Stimulated activated CD8-positive, alpha-beta memory T cell treated with anti-CD3 and anti-CD28 coated beads, Interleukin-15, amount 100 ng/mL, for 24 hours (primary cell): ENCODE measurements around the gene KLHDC10.
"Not testable (repeated sequence)": the region's sequence is repeated elsewhere in the genome, so short reads cannot be mapped to it uniquely, and the experiment has no call there.

Experiments
- DNase-seq: peaks from one replicate; pipeline ENCODE4 v3.0.0-alpha.2; 2020; ENCODE audit warnings: low read depth

Gene KLHDC10

DNA sequence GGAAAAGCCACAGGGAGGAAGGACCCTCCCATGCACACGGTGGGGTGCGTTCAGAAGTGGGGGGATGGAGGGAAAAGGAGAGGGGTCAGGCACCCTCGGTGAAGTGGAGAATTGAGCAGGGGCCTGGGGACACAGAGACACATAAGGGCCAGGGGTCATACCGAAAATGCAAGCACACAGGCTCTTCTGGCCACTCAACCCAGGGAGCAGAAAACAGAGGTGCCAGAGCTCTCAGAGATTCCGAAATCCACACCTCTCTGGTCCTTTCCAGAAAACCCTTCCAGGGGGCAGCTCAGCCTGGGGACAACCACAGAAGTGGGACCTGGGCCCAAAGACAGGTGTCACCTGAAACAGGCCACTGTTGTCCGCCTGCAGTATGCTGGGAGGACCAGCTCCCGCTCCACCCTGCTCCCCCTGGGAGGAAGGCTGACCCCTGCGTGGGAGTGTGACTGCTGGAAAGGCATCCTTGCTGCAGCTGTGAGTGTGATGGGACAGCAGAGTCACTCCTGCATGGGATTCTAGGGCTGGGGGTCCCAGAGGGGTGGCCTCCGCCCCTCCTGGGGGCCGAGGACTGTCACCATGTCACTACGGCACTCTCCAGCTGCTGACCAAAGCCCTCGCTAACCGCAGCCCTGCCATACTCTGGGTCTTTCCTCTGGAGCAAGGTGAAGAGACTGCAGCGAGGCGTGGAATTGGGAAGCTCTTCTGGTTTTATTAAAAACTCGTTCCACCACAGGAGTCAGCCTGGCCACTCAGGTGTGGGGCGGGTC, 71.7 kb downstream of the KLHDC10 start:
- DNase-seq, result no peak

DNA sequence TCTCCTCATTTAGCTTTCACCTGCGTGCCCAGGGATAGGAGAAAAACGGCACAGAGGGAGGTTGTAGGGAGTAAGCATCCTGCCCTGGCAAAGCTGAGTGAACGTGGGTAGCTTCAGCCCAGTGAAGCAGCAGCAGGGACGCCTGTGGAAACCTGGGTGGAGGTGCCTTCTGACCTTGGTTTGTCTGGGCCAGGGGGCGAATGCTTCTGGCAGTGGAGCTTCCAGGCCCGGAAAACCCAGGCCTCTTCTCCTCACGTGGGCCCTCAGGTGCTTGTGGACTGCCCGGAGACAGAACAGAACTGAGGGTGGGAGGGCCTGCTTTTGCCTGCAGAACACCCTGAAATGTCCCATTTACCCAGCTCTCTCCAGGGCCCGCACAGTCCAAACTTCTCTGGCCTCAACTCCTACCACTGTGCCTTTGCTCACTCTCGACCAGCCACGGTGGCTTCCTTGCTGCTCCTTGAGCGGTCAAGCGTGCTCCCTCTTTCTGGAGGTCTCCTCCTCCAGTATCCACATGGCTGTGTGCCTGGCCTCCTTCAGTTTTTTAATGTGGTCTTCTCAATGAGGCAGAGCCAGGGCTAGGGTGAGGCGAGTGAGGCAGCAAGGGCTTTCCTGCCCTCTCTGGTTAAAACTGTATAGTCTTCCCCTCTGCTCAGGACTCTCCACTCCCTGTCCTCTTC, 72.5 kb downstream of the KLHDC10 start:
- no peak for DNase-seq

DNA sequence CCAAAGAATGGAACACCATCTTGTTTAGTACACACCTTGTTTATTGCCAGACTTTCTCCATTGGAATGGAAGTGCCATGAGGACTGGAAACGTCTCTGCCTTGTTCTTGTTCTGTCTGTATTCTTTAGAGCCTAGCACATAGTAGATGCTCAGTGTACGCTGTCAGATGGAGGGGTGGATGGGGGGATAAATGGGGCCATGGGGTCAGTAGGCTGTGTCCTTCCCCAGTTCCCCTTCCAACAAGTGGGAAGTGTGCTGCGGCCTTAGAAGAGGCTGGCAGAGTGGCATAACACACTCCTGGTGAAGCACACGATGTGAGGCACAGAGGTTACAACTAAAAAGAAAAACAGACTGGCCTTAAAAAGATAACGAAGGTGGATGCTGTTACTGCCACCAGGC, 73.0 kb downstream of the KLHDC10 start:
- DNase-seq, result no peak

DNA sequence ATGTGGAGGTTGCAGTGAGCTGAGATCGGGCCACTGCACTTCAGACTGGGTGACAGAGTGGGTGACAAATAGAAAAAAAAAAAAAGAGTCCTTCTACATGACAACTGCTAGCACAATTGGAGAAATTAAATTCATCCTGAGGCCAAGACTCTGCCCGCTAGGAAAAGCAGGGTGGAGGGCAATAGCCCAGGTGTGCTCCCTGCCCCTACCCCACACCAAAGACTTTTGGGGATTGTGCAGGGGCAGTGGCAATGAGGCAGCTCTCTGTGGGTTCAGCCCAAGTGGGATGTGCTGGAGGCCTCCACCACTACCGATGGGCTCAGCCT, 73.6 kb downstream of the KLHDC10 start:
- no peak for DNase-seq

DNA sequence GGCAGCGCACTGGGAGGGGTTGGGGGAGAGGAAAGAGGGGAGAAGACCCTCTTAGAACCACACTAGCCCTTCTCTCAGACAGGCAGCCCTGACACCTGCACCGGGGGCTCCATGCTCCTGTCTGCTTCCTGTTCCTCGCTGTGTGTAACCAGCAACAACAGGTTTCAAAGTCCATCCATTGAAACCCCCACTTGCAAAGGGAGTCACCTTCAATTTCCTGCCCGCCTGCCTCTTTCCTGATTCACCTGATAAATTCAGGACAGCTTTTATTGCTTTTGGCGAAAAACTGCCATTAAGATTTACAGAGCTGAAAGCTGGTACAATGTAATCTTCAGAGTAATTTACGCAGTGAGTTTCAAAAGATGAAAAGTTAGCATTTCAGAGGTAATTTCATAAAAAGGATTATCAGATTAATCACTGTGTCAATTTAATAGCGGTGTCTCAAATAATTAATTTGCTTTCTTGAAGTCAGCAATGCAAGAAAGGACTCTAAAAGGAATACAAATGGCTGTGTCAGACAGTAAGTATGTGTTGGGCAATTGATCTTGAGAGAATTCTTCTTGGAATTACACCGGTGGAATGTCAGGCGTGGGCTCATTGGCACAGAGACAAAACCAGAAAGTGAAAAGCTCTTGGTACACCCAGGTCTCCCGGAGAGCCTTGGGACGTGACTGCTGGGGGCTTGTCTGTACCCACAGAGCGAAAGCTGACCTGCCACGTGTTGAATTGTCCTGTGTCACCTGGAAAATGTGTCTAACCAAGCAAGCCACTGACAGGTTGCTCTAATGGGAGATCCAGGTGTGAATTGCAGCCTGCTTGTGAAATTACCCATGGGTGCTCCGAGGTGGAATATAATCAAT, 74.2 kb downstream of the KLHDC10 start:
- DNase-seq, result no peak

DNA sequence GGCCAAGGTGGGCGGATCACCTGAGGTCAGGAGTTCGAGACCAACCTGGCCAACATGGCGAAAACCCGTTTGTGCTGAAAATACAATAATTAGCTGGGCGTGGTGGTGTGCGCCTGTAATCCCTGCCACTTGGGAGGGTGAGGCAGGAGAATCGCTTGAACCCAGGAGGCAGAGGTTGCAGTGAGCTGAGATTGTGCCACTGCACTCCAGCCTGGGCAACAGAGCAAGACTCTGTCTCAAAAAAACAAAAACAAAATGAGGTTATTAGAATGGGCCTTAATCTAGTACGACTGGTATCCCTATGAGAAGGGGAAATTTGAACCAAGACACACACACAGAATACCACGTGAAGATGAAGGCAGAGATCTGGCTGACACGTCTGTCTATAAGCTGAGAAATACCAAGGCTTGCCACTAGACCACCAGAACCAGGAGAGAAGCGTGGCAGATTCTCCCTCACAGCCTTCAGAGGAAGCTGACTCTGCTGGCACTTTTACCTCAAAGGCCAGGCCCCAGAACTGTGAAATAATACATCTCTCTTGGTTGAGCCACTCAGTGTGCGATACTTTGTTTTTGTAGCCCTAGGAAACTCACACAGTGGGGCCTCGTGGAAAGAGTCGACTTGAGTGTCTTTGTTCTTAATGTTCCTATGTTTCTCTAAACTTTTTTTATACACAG, 75.2 kb downstream of the KLHDC10 start:
- no peak for DNase-seq

DNA sequence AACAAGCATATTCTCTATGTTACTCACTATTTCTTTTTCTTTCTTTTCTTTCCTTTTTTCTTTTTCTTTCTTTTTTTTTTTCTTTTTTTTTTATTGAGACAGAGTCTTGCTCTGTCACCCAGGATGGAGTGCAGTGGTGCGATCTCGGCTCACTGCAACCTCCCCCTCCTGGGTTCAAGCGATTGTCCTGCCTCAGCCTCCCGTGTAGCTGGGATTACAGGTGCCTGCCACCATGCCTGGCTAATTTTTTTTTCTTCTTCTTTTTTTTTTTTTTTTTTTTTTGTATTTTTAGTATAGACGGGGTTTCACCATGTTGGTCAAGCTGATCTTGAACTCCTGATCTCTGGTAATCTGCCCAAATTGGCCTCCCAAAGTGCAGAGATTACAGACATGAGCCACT, 75.8 kb downstream of the KLHDC10 start:
- DNase-seq, result not testable (repeated sequence)

DNA sequence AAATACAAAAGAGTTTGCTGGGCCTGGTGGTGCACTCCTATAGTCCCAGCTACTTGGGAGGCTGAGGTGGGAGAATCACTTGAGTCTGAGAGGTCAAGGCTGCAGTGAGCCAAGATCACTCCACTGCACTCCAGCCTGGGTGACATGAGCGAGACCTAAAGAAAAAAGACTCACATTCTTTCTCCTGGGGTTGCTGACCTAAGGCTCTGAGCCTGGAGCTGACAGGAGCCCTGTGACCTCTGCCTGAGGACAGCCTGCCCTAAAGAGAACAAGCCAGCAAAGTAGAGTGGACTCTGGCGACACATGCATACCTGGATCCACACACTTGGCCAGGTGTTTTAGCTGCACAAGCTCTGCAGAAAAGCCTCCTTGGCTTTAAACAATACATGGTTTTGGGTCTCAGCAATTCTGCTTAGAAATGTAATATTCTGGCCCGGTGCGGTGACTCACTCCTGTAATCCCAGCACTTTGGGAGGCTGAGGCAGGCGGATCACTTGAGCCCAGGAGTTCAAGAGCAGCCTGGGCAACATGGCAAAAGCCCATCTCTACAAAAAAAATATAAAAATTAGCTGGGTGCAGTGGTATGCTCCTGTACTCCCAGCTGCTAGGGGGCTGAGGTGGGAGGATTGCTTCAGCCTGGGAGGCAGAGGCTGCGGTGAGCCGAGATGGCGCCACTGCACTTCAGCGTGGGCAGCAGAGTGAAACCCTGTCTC, 76.5 kb downstream of the KLHDC10 start:
- no peak for DNase-seq

DNA sequence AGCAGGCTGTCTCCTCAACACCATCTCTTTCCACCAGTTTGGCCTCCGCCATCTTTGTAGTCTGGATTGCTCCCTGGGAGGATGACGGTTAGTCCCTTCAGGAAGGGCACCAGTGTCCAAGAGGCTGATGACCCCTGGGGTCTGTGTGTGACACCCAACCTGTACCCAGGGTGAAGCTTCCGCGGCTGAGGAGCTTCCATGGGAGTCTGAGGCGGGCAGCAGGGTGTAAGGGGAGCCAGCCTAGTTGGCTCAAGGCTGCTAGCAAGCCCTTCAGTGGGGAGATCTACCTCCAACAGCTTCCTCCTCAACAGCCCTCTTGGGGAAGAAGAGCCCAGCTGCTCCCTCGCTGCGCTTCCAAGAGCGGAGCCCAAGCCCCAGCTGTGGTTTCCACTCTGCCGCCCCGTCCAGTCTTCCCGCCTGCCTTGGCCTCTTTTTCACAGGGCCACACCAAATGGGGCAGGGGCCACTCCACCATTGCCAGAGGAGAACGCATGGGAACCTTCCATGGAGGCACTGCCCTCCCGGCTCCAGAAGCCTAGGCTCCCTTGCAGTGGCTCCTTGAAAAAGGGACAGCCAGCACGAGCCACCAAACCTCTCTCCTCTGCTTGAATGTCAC, 77.5 kb downstream of the KLHDC10 start:
- no peak for DNase-seq

DNA sequence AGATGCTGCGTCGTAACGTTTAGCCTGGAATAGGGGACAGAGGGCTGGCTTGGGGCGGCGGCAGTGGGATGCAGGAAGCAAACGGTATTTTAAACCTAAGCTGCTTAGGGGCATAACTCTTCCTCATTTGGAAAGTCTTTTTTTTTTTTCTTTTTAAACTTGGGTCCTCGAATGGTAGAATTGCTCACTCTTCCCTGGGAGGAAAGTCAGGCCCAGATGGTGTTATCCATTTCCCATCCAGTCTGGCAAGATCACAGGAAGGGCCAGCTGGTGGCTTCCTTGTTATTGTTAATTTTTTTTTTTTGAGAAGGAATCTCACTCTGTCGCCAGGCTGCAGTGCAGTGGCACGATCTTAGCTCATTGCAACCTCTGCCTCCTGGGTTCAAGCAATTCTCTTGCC, 78.2 kb downstream of the KLHDC10 start:
- DNase-seq, result no peak

DNA sequence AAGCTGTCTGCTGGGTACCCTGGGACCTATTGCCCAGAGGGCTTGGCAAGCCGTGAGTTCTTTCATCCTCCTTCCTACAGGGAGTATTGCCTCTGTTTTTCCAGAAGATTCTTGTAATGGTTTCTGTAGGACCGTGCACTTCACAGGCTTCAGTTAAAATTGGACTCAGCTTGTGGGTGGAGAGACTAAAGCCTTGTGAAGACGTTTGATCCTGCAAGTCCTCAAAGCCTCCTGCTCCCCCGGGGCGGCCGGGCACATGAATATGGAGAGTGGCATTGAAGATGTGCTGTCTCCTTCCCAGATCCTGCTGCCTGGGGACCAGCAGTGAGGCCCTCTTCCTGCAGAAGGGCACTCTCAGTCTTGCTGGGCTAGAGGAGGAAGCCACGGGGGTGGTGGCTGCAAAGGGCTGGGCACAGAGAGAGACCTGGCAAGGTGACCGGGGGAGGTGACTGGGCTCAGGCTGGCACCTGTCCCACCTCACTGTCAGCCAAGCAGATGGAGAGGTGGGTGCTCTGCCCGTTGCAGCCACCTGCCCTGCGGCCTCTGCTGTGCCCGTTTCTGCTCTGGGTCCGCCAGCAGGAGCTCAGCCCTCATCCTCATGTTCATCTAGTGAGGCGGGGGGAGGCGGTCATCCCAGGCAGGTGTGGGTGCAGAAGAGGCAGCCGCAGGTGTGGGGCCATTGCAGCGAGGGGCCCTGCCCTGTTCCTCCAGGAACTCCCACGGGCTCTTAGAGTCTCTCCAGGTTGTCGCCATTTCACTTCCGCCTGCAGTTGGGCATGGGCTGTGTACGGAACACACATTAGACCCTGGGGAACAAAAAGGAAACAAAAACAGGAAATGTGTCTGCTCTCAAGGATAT, 79.2 kb downstream of the KLHDC10 start:
- no peak for DNase-seq

DNA sequence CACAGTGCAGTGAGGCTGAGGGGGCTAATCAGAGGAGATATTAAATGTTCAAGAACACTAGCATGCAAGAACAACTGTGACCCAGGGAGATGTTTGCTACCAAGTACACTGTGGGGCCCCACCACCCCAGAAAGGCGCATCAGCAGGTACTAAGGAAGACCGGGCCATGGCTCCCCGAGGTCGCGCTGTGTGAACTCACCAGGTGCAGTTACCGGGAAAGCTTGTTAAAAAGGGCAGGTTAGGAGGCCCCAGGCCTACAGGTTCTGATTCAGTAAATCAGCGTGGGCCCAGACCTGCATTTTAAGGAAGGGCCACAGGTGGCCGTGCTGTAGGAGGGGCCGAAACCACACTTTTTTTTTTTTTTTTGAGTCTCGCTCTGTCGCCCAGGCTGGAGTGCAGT, 80.3 kb downstream of the KLHDC10 start:
- DNase-seq, result no peak

DNA sequence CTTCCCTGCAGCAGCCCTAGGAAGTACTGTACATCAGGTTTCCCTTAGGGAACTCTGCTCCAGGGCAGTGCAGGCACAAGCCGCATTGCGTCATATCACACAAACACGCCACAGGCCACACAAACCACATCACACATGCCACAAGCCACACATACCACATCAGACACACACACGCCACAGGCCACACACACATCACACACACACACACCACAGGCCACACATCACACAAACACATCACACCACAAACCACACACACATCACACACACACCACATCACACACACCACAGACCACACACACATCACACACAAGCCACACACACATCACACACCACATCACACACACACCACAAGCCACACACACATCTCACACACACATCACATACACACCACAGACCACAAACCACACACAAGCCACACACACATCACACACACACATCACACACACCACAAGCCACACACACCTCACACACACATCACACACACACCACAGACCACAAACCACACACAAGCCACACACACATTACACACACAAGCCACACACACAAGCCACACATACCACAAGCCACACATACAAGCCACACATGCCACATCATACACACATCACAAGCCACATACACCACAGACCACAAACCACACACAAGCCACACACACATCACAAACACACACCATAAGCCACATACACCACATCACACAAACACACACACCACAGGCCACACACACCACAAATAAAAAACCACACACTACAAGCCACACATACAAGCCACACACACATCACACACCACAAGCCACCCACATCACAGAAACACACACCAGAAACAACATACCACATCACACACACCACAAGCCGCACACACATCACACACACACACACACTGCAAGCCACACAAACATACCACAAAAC, 81.5 kb downstream of the KLHDC10 start:
- DNase-seq, result no peak

DNA sequence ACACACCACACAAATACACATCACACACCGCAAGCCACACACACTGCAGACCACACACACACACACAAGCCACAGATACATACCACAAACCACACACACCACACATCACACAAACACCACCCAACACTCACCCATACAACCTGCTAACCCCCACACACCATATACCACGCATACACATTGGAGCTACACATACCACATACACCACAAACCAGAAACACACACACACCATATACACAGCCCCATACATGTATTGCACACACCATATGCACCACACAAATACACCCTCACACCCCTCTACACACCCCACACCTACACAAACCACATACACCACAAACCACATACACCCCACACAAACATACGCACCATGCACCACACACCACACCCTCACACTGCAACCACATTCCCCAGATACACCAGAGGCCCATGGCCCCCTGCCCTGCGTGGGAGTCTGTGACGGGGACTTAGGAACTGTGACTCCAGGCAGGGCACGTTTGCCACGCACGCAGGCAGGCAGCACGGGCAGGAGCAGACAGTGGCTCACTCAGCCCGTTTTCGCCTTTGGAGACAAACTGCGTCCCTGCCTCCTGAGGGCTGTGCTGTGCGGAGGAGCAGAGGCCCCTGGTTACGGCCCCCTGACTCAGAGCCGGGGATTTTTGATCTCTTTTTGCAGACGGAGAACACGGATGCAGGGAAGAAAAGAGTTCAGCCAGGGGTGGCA, 82.3 kb downstream of the KLHDC10 start:
- DNase-seq, result no peak

DNA sequence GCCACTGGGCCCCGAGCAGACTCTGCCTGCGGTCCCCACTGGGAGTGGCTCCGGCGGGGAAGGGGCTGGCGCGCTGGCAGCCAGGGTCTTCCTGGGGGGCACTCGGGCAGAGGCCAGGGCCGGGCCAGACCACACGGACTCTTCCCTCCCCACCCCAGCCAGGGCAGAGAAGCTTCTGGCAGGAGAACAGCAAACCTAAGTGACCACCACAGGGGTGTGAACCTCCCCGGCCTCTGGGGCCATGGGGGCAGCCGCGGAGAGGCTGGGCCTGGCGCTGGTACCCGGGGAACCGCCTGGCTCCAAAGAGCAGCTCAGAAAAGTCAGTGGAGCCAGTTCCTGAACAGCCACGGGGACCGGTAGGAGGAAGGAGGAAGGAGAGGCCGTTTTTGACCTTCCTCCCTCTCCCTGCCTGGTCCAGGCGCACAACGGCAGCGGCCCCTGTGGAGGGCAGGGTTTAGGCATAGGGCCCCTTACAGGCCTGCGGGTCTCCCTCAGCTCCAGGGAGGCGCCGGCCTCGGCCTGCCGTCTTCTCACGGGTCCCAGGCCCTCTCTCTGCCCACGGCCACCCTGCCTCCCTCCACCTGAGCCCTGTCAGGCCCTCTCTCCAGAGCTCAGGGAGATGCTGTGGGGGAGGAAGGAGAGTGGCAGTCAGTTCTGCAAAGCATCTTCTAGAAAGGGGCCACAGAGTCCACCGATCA, 83.0 kb downstream of the KLHDC10 start:
- DNase-seq, result no peak

DNA sequence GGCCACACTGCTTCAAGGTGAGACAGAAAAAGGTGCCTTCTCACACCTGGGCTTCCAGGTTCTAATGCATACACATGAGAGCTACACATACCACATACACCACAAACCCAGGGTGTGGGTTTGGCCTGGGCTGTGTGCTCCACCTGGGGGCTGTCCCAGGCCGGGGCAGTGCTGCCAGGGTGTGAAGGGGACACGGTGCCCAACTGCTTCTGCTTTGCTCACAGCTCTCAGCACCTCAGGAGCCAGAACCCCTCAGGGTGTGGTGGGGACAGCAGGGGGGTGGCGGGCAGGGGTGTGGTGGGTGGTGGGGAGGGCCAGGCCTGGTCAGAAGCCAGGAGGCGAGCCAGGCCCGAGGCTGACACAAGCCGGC, 83.8 kb downstream of the KLHDC10 start:
- DNase-seq, result no peak

DNA sequence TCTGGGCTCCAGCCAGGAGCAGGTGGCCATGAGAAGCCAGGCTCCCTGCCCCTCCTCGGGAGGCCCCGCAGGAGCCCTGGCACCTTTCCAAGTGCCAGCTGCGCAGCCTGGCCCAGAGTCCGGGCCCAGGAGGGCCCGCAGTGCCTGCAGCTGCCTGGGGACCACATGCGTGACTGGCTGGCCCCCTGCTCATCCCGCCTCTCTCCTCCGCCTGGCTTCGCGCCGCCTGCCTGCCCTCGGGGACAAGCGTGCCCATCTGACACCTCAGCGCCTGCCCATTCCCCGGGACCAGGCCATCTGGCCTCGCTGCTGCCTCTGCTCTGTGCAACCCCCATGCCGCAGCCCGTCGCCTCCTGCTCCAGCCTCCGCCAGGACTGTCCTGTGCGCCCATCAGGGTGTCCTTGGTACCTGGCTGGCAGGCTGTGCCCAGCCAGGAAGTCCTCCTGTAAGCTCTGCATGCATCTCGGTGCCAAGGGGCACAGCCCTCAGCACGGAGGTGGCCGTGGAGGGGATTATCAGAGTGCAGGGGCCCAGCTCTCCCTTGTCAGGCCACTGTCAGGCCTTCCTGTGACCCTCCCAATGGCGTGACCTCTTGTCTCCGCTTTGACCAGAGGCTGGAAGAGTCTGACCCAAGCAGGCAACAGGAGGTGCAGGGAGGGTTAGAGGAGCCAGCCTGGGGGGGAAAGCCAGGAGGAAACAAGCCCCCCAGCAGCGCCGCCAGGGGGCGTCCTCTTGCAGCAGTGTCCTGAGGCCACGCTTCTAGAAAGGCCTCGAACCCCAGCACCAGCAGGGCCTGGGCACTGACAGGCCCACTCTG, 84.4 kb downstream of the KLHDC10 start:
- no peak for DNase-seq
